Measurements from ENCODE around the gene CSHL1.
"Not testable (repeated sequence)": the region's sequence is repeated elsewhere in the genome, so short reads cannot be mapped to it uniquely, and the experiment has no call there.

Gene CSHL1

GRCh38 chr17:63896524-63897354 is 14.3 kb downstream of the CSHL1 start, which contains the start of gene CSH1:
Gene CSH1 (minus strand): TSS chr17:63896574. CDS start chr17:63896511, 63 bp downstream.
- not testable (repeated sequence) for TF ChIP-seq POLR2AphosphoS5 (IDR thresholded peaks at IDR 0.05; ENCODE audit: low read depth, low read length); SIN3A (IDR thresholded peaks at IDR 0.05; ENCODE audit: borderline replicate concordance, insufficient read depth, low read length); TAF1 (IDR thresholded peaks at IDR 0.05; ENCODE audit: borderline replicate concordance, insufficient read depth, low read length)

- no peak for TF ChIP-seq POLR2AphosphoS5 (IDR thresholded peaks at IDR 0.05; ENCODE audit: low read depth, low read length)
- no peak for TF ChIP-seq FOXP2 (optimal IDR thresholded peaks at IDR 0.05; ENCODE audit: borderline replicate concordance, extremely low read depth, extremely low read length, insufficient read depth)
- no peak for TF ChIP-seq SIN3A (IDR thresholded peaks at IDR 0.05; ENCODE audit: borderline replicate concordance, insufficient read depth, low read length)
- no peak for TF ChIP-seq TAF1 (IDR thresholded peaks at IDR 0.05; ENCODE audit: borderline replicate concordance, insufficient read depth, low read length)
- TF ChIP-seq REST (IDR thresholded peaks at IDR 0.05; ENCODE audit: insufficient read depth in 1 of 2, low read depth in 2 of 2, low read length in 2 of 2): no peak
Measured at GRCh38 chr17:63881935-63882601, 29.0 kb downstream of the CSHL1 start, which contains the start of gene GH2. Gene GH2 (minus strand): TSS chr17:63881944. CDS start chr17:63881801, 143 bp downstream.

GRCh38 chr17:63880706-63881105 is 30.4 kb downstream of the CSHL1 start:
- TF ChIP-seq POLR2AphosphoS5 (IDR thresholded peaks at IDR 0.05; ENCODE audit: low read depth, low read length): no peak

GRCh38 chr17:63873577-63873976 is 37.5 kb downstream of the CSHL1 start, which contains the start of gene CSH2:
Gene CSH2 (minus strand): TSS chr17:63873677. CDS start chr17:63873614, 63 bp downstream.
- not testable (repeated sequence) for TF ChIP-seq REST (IDR thresholded peaks at IDR 0.05; ENCODE audit: insufficient read depth in 1 of 2, low read depth in 2 of 2, low read length in 2 of 2); TAF1 (IDR thresholded peaks at IDR 0.05; ENCODE audit: borderline replicate concordance, insufficient read depth, low read length); SIN3A (IDR thresholded peaks at IDR 0.05; ENCODE audit: borderline replicate concordance, insufficient read depth, low read length)
